Tibial nerve (tissue), 4 donors: ENCODE measurements around the gene SLC25A21. TPM values are rescaled to one million over a fixed set of nuclear protein-coding genes. Genes with fewer than 3 reads are reported as not detected.

Experiments used
- DNase-seq, 2 donors: peaks; one replicate each; pipeline ENCODE4 v3.0.0-alpha.2; 2019; ENCODE audit warnings: low spot score in 2 of 2
- H3K27ac ChIP-seq, 4 donors: fragments of 200-600 bp; sonication (generic) in 3 of 4; one replicate each; pipeline ENCODE4 v1.5.1; 2017 to 2019; ENCODE audit warnings: mild to moderate bottlenecking in 1 of 4
- H3K27me3 ChIP-seq, 2 donors: fragments of 200-600 bp; sonication (generic) in 1 of 2; one replicate each; pipeline versions ENCODE4 v1.5.1 to v1.6.0; 2017 to 2019
- H3K36me3 ChIP-seq, 3 donors: fragments of 200-600 bp; sonication (generic); one replicate each; pipeline ENCODE4 v1.5.1; 2018 to 2019
- H3K4me1 ChIP-seq, 4 donors: fragments of 200-600 bp; sonication (generic) in 3 of 4; one replicate each; pipeline ENCODE4 v1.5.1; 2017 to 2019
- H3K4me3 ChIP-seq, 4 donors: fragments of 200-600 bp; sonication (generic) in 3 of 4; one replicate each; pipeline ENCODE4 v1.5.1; 2017 to 2019; ENCODE audit warnings: mild to moderate bottlenecking in 1 of 4, moderate library complexity in 1 of 4
- H3K9me3 ChIP-seq, 4 donors: fragments of 200-600 bp; sonication (generic) in 3 of 4; one replicate each; pipeline ENCODE4 v1.5.1; 2017 to 2019
- CTCF ChIP-seq, 5 experiments: fragments of 200-600 bp in 3 of 5; fragments of 450-650 bp in 2 of 5; sonication (generic) in 3 of 5; IDR thresholded peaks; one replicate each; pipeline ENCODE4 v1.5.1; 2016 to 2019; ENCODE audit warnings: antibody characterized with exemption in 5 of 5, mild to moderate bottlenecking in 3 of 5, moderate library complexity in 2 of 5
- EP300 ChIP-seq, 2 donors: sonication (generic); formaldehyde crosslinking; IDR thresholded peaks; one replicate each; pipeline ENCODE4 v1.6.1; 2017; ENCODE audit warnings: antibody characterized with exemption in 2 of 2, mild to moderate bottlenecking in 1 of 2
- POLR2A ChIP-seq, 2 donors: fragments of 450-650 bp; IDR thresholded peaks; one replicate each; pipeline ENCODE4 v1.6.1; 2017; ENCODE audit warnings: antibody characterized with exemption in 2 of 2, mild to moderate bottlenecking in 2 of 2, moderate library complexity in 2 of 2
- WGBS, 2 donors: methylation state at CpG; one replicate each; pipeline ENCODE4 v1.1.5; 2018; 5-methylcytosine and 5-hydroxymethylcytosine counted together
- total RNA-seq, 4 donors: library from RNA; depleted of rRNA; stranded (reverse); fragments of >200 nt; gene quantifications; one replicate each; pipeline ENCODE4 v1.1.0, GENCODE V29; 2016

Gene SLC25A21
- total RNA-seq, 4 donors from 2014 or later, result 0.30 to 0.98 (median 0.42) TPM; not detected in 1

- Histone ChIP-seq H3K4me3 (no peak overlapping the region), H3K36me3 (no peaks in the 10 kb centered on the region), H3K27ac (no peak overlapping the region), H3K9me3 (no peaks in the 10 kb centered on the region), H3K4me1 (peaks cover 0 to 50% (median 7%) of the 10 kb centered on the region in 4 donors), H3K27me3 (peaks cover 7 to 100% of the 10 kb centered on the region in 2 donors)
- 16 to 19% methylated on average over 27 to 29 of the region's 31 CpGs for WGBS, 2 donors
- no peak for TF ChIP-seq EP300 (IDR thresholded peaks at IDR 0.05)
- TF ChIP-seq CTCF (IDR thresholded peaks at IDR 0.05), result no peak
- TF ChIP-seq POLR2A (IDR thresholded peaks at IDR 0.05), result no peak
- DNase-seq, result no peak
Observed at GRCh38 chr14:36653962-36654793, 518.2 kb downstream of the SLC25A21 start.

GRCh38 chr14:36653413-36653812, 519.0 kb downstream of the SLC25A21 start:
- H3K27ac ChIP-seq, result no peak overlapping the region
- H3K27me3 ChIP-seq, result peaks cover 7 to 100% of the 10 kb centered on the region in 2 donors
- no peaks in the 10 kb centered on the region for H3K36me3 ChIP-seq
- no peak for DNase-seq
- H3K9me3 ChIP-seq, result no peaks in the 10 kb centered on the region
- H3K4me3 ChIP-seq, result no peak overlapping the region
- peaks cover 0 to 44% (median 6%) of the 10 kb centered on the region in 4 donors for H3K4me1 ChIP-seq
- no peak for TF ChIP-seq EP300 (IDR thresholded peaks at IDR 0.05)
- TF ChIP-seq POLR2A (IDR thresholded peaks at IDR 0.05), result no peak
- 46 to 48% methylated on average over 3 of the region's 3 CpGs for WGBS, 2 donors

- peaks cover 0 to 44% (median 11%) of the 10 kb centered on the region in 4 donors for H3K4me1 ChIP-seq
- no peaks in the 10 kb centered on the region for H3K36me3 ChIP-seq
- TF ChIP-seq EP300 (IDR thresholded peaks at IDR 0.05) (no peak), POLR2A (IDR thresholded peaks at IDR 0.05) (no peak), CTCF (IDR thresholded peaks at IDR 0.05) (no peak)
- DNase-seq, result no peak
- H3K27me3 ChIP-seq, result peaks cover 7 to 100% of the 10 kb centered on the region in 2 donors
- no peaks in the 10 kb centered on the region for H3K9me3 ChIP-seq
- H3K27ac ChIP-seq, result no peak overlapping the region
- no peak overlapping the region for H3K4me3 ChIP-seq
Observed at GRCh38 chr14:36652542-36653201, 519.7 kb downstream of the SLC25A21 start.

GRCh38 chr14:36649872-36650650, 522.3 kb downstream of the SLC25A21 start:
- H3K36me3 ChIP-seq, result no peaks in the 10 kb centered on the region
- peaks cover 0 to 34% (median 13%) of the 10 kb centered on the region in 4 donors for H3K4me1 ChIP-seq
- H3K9me3 ChIP-seq, result no peaks in the 10 kb centered on the region
- DNase-seq, result no peak
- no peak for TF ChIP-seq POLR2A (IDR thresholded peaks at IDR 0.05)
- no peak for TF ChIP-seq EP300 (IDR thresholded peaks at IDR 0.05)
- TF ChIP-seq CTCF (IDR thresholded peaks at IDR 0.05), result no peak
- H3K27ac ChIP-seq, result no peak overlapping the region
- H3K27me3 ChIP-seq, result peaks cover 3 to 97% of the 10 kb centered on the region in 2 donors
- H3K4me3 ChIP-seq, result no peak overlapping the region
- WGBS, 2 donors, result 40 to 42% methylated on average over 4 of the region's 4 CpGs
